A549 (cell line): ENCODE measurements around the gene PLXNC1. TPM values are rescaled to one million over a fixed set of nuclear protein-coding genes. Genes with fewer than 3 reads are reported as not detected.

Experiments
- ATAC-seq, 2 experiments: fragments of 200-7000 bp in 1 of 2; fragments of >200 bp in 1 of 2; cut with Nextera tagmentation in 1 of 2; cut with Tn5 transposase in 1 of 2; 3 replicates each; pipeline versions ENCODE4 v1.8.0 to v1.9.1; 2018 to 2020; ENCODE audit warnings: mild to moderate bottlenecking in 1 of 2, moderate library complexity in 1 of 2
- CTCF ChIA-PET: fragments of 300-600 bp; sonication (Branson Sonifier 250); formaldehyde crosslinking; extraction: SDS; loops from one replicate; lab custom pipeline; 2021; ENCODE audit warnings: antibody characterized with exemption, inconsistent platforms; lab: Yijun Ruan, JAX
- POLR2A ChIA-PET: fragments of 350-600 bp; formaldehyde crosslinking; extraction: SDS; loops from one replicate; lab custom pipeline; 2021; ENCODE audit warnings: antibody characterized with exemption, inconsistent platforms; lab: Yijun Ruan, JAX
- DNase-seq, 2 experiments: peaks; one replicate each; pipeline versions ENCODE4 v3.0.0 to v3.0.0-alpha.2; 2011 to 2016; ENCODE audit warnings: low read depth in 1 of 2, low spot score in 1 of 2
- FAIRE-seq: peaks from 2 replicates; lab custom pipeline; 2011; peaks lifted over from hg19 to GRCh38; lab: Jason Lieb, UNC
- H3K27ac ChIP-seq, 2 experiments: fragments of >200 bp; sonication (Bioruptor Twin); formaldehyde crosslinking; 3 replicates each; pipeline ENCODE4 v1.5.1; 2016 to 2017
- H3K4me1 ChIP-seq: fragments of >200 bp; sonication (Bioruptor Twin); formaldehyde crosslinking; 3 replicates; pipeline ENCODE4 v1.6.1; 2016
- H3K4me2 ChIP-seq: fragments of >200 bp; sonication (Bioruptor Twin); formaldehyde crosslinking; 3 replicates; pipeline ENCODE4 v1.6.1; 2016
- H3K4me3 ChIP-seq: fragments of >200 bp; sonication (Bioruptor Twin); formaldehyde crosslinking; 3 replicates; pipeline ENCODE4 v1.5.1; 2016
- H3K9me3 ChIP-seq: fragments of >200 bp; sonication (Bioruptor Twin); formaldehyde crosslinking; 3 replicates; pipeline ENCODE4 v1.6.1; 2016
- BHLHE40 ChIP-seq: IDR thresholded peaks from 2 replicates; pipeline ENCODE4 v1.6.1; 2012; ENCODE audit warnings: low read depth, low read length, inconsistent platforms
- CBX8 ChIP-seq: fragments of 200-600 bp; sonication (generic); IDR thresholded peaks from 2 replicates; pipeline ENCODE4 v1.6.1; 2016
- CEBPB ChIP-seq, 2 experiments: fragments of >200 bp in 1 of 2; sonication (Bioruptor Twin) in 1 of 2; formaldehyde crosslinking in 1 of 2; IDR thresholded peaks; 2 replicates each; pipeline ENCODE4 v1.6.1; 2012 to 2016
- CTCF ChIP-seq: fragments of >200 bp; sonication (Bioruptor Twin); formaldehyde crosslinking; IDR thresholded peaks from 3 replicates; pipeline ENCODE4 v1.5.1; 2016
- E2F6 ChIP-seq: IDR thresholded peaks from 2 replicates; pipeline ENCODE4 v1.6.1; 2012; ENCODE audit warnings: low read depth, borderline replicate concordance
- ESRRA ChIP-seq: fragments of 150-350 bp; IDR thresholded peaks from 2 replicates; pipeline ENCODE4 v1.6.1; 2014; ENCODE audit warnings: mild to moderate bottlenecking, low read length, borderline replicate concordance
- FOSB ChIP-seq: fragments of 250-450 bp; sonication (Bioruptor Pico); IDR thresholded peaks from 2 replicates; pipeline ENCODE4 v1.5.0; 2020; ENCODE audit warnings: mild to moderate bottlenecking, moderate library complexity
- FOXS1 ChIP-seq: fragments of 250-450 bp; sonication (Bioruptor Pico); IDR thresholded peaks from 2 replicates; pipeline ENCODE4 v1.5.0; 2020; ENCODE audit warnings: mild to moderate bottlenecking, moderate library complexity
- HDAC2 ChIP-seq: fragments of 200-600 bp; sonication (generic); IDR thresholded peaks from 2 replicates; pipeline ENCODE4 v1.6.1; 2016
- HOXB5 ChIP-seq: fragments of 250-450 bp; sonication (Bioruptor Pico); IDR thresholded peaks from 2 replicates; pipeline ENCODE4 v1.5.0; 2020; ENCODE audit warnings: mild to moderate bottlenecking, moderate library complexity
- MAFK ChIP-seq: fragments of 450-650 bp; IDR thresholded peaks from 2 replicates; pipeline ENCODE4 v1.6.1; 2014; ENCODE audit not compliant: partially characterized antibody
- MAZ ChIP-seq: fragments of 150-350 bp; IDR thresholded peaks from 2 replicates; pipeline ENCODE4 v1.6.1; 2014; ENCODE audit warnings: antibody characterized with exemption, low read depth, low read length, borderline replicate concordance
- NPAS2 ChIP-seq: fragments of 250-450 bp; sonication (Bioruptor Pico); IDR thresholded peaks from 2 replicates; pipeline ENCODE4 v1.8.0; 2022; ENCODE audit warnings: mild to moderate bottlenecking, moderate library complexity, borderline replicate concordance
- NR3C1 ChIP-seq: fragments of >200 bp; sonication (Bioruptor Twin); formaldehyde crosslinking; IDR thresholded peaks from 3 replicates; pipeline ENCODE4 v1.6.1; 2017
- PHF8 ChIP-seq: fragments of 200-600 bp; sonication (generic); IDR thresholded peaks from 2 replicates; pipeline ENCODE4 v1.6.1; 2016; ENCODE audit warnings: low read depth, mild to moderate bottlenecking, antibody characterized with exemption, moderate library complexity, borderline replicate concordance
- RARB ChIP-seq: fragments of 250-450 bp; sonication (Bioruptor Pico); IDR thresholded peaks from 2 replicates; pipeline ENCODE4 v1.8.0; 2021; ENCODE audit warnings: mild to moderate bottlenecking, moderate library complexity
- RFX5 ChIP-seq: fragments of 450-650 bp; IDR thresholded peaks from 2 replicates; pipeline ENCODE4 v1.7.1; 2014; ENCODE audit warnings: antibody characterized with exemption, mild to moderate bottlenecking, moderate library complexity
- RNF2 ChIP-seq: fragments of 200-600 bp; sonication (generic); IDR thresholded peaks from 2 replicates; pipeline ENCODE4 v1.6.1; 2016; ENCODE audit warnings: low read depth, mild to moderate bottlenecking, antibody characterized with exemption, moderate library complexity, borderline replicate concordance
- TP53 ChIP-seq: fragments of 250-450 bp; sonication (Bioruptor Pico); IDR thresholded peaks from 2 replicates; pipeline ENCODE4 v1.5.0; 2021; ENCODE audit warnings: mild to moderate bottlenecking, moderate library complexity
- ZNF302 ChIP-seq: fragments of 250-450 bp; sonication (Bioruptor Pico); IDR thresholded peaks from 2 replicates; pipeline ENCODE4 v1.9.0; 2021; ENCODE audit warnings: inconsistent platforms, mild to moderate bottlenecking, moderate library complexity
- polyA plus RNA-seq, 4 experiments: library from polyadenylated mRNA; depleted of rRNA in 3 of 4; stranded (reverse); fragments of >200 nt; fragmentation: RNase III in 1 of 4; extraction: RNeasy Plus Mini Kit Qiagen cat#74134 plus additional on column Dnase treatment in 1 of 4; gene quantifications; 2 replicates in 3 of 4; 3 replicates in 1 of 4; pipeline ENCODE4 v1.2.3, GENCODE V29; 2011 to 2017
- TF ChIP-seq, protein P1 (sequence below): IDR thresholded peaks from 2 replicates; pipeline ENCODE4 v1.6.1; 2012
- TF ChIP-seq, protein P2 (sequence below): fragments of >200 bp; sonication (Bioruptor Twin); formaldehyde crosslinking; IDR thresholded peaks from 2 replicates; pipeline ENCODE4 v1.6.1; 2016
- TF ChIP-seq, protein P3 (sequence below): fragments of 450-650 bp; IDR thresholded peaks from 2 replicates; pipeline ENCODE4 v1.6.1; 2014; ENCODE audit warnings: antibody characterized with exemption

Gene PLXNC1
- polyA plus RNA-seq, 2 of the 4 experiments (the other 2 are of a cell fraction) = 0.12 to 0.50 TPM

GRCh38 chr12:94318181-94318580 is 169.8 kb downstream of the PLXNC1 start (continued):
- TF ChIP-seq CTCF (no peak), NPAS2 (CRISPR knock-in tag) (no peak), CBX8 (no peak), HOXB5 (no peak), RFX5 (no peak)

DNA sequence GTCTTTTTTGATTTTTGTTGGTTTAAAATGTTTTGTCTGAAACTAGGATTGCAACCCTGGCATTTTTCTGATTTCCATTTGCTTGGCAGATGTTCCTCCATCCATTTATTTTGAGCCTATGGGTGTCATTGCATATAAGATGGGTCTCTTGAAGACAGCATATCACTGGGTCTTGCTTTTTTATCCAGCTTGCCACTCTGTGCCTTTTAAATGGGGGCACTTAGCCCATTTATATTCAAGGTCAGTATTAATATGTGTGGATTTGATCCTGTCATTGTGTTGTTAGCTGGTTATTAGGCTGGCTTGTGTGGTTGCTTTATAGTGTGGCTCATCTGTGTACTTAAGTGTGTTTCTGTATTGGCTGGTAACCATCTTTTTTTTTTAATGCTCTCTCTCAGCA is 171.7 kb downstream of the PLXNC1 start:
- ATAC-seq = no peak
- H3K4me2 ChIP-seq = no peak overlapping the region
- CTCF ChIA-PET = interaction anchor here (0.6 kb wide), 1 partner anchor 27 kb away, joined by 3 read pairs; no protein-coding TSS in a partner anchor
- no peak for DNase-seq
- H3K4me3 ChIP-seq = no peak overlapping the region
- no peak for FAIRE-seq
- POLR2A ChIA-PET = no interaction called here
- TF ChIP-seq, protein P1, sequence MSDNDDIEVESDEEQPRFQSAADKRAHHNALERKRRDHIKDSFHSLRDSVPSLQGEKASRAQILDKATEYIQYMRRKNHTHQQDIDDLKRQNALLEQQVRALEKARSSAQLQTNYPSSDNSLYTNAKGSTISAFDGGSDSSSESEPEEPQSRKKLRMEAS = no peak
- TF ChIP-seq ZNF302 (CRISPR knock-in tag) (no peak), PHF8 (no peak), CEBPB (IDR thresholded peaks at IDR 0.05) (no peak), ESRRA (no peak), MAZ (no peak), RARB (CRISPR knock-in tag) (no peak), E2F6 (no peak), CTCF (no peak), BHLHE40 (no peak), TP53 (CRISPR knock-in tag) (no peak), NR3C1 (no peak), HOXB5 (no peak), MAFK (no peak), FOSB (no peak), RNF2 (no peak), FOXS1 (no peak), HDAC2 (no peak)
- TF ChIP-seq, protein P2, sequence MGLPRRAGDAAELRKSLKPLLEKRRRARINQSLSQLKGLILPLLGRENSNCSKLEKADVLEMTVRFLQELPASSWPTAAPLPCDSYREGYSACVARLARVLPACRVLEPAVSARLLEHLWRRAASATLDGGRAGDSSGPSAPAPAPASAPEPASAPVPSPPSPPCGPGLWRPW = no peak
- TF ChIP-seq, protein P3, sequence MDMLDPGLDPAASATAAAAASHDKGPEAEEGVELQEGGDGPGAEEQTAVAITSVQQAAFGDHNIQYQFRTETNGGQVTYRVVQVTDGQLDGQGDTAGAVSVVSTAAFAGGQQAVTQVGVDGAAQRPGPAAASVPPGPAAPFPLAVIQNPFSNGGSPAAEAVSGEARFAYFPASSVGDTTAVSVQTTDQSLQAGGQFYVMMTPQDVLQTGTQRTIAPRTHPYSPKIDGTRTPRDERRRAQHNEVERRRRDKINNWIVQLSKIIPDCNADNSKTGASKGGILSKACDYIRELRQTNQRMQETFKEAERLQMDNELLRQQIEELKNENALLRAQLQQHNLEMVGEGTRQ = no peak
- peaks cover 42% of the 10 kb centered on the region for H3K9me3 ChIP-seq
- no peak overlapping the region for H3K27ac ChIP-seq
- H3K4me1 ChIP-seq = no peaks in the 10 kb centered on the region
